NCI-H187 treated with DMSO at 0.1 percent for 48 hours (cell line): Measurements from ENCODE around the gene CLIP2.
"Not testable (repeated sequence)": the region's sequence is repeated elsewhere in the genome, so short reads cannot be mapped to it uniquely, and the experiment has no call there.

Experiments used
- DNase-seq: peaks from one replicate; lab custom pipeline; 2025; lab: John Stamatoyannopoulos, UW

Gene CLIP2

GRCh38 chr7:74371381-74372341 is 82.5 kb downstream of the CLIP2 start:
- no peak for DNase-seq

DNA sequence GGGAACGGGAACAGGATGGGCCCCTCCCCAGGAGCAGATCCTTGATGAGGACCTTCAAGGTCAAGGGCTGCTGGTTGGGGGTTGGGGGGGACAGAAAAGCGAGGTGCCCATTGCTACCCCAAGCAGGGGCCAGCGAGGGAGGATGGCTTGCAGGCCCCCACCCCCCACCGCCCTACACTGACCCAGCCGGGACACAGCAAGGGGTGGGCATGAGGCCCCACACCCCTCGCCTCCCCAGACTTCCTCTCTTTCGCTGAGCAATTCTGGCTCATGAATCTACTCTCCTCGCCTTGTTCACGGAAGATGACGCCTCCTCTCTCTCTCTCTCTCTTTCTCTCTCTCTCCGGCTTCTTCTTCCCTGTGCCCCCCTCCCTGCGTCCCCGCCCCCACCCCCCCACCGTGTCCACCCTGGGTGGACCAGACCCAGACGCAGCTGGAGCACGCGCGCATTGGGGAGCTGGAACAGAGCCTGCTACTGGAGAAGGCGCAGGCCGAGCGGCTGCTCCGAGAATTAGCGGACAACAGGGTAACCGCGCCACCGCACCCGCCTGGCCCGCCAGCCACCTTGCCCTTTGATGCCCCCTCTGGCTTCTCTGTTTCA is 83.4 kb downstream of the CLIP2 start:
- no peak for DNase-seq

DNA sequence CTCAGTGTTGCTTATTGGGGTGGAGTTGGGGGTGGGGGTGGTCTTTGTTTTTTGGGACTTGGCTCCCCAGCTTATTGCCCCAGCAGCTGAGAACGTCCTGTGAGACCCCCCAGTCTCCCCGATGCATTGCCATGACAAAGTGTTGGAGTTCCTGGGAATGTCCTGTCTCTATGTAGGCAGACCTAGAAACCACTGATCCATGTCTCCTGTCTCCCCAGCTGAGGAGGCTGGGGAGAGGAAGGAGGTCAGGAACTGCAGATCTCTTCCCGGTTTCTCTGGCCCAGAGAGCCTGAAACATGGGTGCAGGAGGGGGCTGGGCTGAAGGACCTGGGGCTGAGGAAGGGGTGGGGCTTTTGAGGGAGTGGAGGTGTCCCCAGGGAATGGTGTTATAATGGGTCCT is 84.3 kb downstream of the CLIP2 start:
- DNase-seq: no peak

DNA sequence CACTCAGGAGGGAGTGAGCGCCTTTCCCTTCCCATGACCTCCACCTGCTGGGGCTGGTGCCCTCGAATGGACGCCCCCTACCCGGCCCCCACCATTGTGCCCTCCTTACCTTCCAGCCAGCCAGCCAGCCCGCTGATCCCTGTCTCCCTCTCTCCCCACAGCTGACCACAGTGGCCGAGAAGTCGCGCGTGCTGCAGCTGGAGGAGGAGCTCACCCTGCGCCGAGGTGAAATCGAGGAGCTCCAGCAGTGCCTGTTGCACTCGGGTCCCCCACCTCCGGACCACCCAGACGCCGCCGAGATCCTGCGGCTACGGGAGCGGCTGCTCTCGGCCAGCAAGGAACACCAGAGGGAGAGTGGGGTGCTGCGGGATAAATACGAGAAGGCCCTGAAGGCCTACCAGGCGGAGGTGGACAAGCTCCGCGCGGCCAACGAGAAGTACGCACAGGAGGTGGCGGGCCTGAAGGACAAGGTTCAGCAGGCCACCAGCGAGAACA is 86.6 kb downstream of the CLIP2 start:
- DNase-seq: no peak

GRCh38 chr7:74376256-74377036 is 87.2 kb downstream of the CLIP2 start:
- no peak for DNase-seq

- no peak for DNase-seq
Measured at GRCh38 chr7:74379938-74380337, 90.7 kb downstream of the CLIP2 start.

DNA sequence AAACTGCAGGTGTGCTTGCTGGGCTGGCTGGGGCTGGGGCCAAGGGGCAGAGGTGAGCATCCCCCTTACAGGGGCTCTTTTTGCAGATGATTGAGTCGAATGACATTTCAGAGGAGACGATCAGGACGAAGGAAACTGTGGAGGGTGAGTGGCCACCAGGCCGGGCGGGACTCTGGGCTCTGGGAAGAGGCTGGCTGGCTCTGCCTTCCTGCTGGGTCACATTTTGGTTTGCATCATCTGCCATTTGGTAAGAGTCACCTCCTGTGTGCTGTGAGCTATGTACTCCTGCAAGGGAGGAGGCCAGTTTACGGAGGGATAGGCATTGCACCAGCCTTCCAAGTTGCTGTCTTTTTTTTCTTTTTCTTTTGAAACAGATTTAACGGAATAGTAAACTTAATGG is 91.5 kb downstream of the CLIP2 start:
- DNase-seq: no peak

DNA sequence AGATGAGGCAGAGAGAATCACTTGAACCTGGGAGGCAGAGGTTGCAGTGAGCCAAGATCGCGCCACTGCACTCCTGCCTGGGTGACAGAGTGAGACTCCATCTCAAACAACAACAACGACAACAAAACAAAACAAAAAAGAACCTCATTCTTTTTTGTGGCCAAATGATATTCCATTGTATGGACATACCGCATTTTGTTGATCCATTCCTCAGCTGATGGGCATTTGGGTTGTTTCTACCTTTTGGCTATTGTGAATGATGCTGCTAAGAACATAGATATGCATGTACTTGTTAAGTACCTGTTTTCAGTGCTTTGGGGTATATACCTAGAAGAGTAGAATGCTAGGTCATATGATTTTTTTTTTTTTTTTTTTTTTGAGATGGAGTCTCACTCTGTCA is 94.9 kb downstream of the CLIP2 start:
- not testable (repeated sequence) for DNase-seq

- not testable (repeated sequence) for DNase-seq
Measured at GRCh38 chr7:74384854-74385253, 95.6 kb downstream of the CLIP2 start.

- no peak for DNase-seq
Measured at GRCh38 chr7:74387606-74388005, 98.4 kb downstream of the CLIP2 start.

GRCh38 chr7:74388880-74389415 is 99.7 kb downstream of the CLIP2 start:
- no peak for DNase-seq

DNA sequence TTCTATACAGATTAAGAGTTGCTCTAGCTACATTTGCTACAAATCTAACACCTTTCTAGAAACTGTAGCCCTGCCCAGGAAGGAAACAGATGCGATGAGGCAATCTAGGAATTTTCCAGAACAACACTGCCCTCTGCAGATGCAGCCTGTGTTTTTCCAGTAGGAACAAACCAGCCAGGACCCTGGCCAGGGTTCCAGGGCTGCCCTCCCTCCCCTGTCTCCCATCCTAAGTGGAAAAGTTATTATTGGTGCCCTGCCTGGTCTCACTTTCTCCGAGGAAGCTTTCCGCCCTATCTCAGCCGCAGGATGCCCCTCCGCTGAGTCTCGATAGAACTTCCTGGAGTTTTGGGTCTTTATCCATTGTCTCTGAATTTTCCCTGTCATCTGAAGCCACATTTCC is 104.5 kb downstream of the CLIP2 start:
- not testable (repeated sequence) for DNase-seq

DNA sequence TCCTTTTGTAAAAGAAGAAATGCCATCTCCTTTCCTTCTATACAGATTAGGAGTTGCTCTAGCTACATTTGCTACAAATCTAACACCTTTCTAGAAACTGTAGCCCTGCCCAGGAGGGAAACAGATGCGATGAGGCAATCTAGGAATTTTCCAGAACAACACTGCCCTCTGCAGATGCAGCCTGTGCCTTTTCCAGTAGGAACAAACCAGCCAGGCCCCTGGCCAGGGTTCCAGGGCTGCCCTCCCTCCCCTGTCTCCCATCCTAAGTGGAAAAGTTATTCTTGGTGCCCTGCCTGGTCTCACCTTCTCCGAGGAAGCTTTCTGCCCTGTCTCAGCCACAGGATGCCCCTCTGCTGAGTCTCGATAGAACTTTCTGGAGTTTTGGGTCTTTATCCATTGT is 105.4 kb downstream of the CLIP2 start:
- DNase-seq: not testable (repeated sequence)

DNA sequence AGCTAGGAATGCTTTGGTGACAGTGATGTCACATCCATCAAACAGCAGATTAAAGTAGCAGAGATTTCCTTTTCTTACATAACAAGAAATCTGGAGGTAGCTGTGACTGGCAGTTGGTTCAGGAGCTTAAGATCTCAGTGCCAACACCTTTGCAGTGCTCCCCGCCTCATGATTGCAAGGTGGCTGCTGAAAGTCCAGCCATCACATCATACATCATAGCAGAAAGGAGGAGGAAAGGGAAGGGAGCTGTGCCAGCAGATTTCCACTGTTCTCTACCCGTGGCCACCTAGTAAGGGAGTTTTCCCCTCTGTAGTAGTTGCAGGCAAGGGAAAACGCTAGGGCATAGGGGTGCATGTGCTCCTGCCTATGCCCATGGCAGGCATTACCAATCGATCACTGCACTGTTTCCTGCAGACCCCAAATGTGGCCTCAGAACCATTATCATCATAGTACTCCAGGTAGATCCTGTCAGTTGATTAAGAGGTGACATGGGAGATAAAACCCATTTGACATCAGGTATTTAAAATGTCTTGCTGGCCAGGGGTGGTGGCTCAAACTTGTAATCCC is 106.6 kb downstream of the CLIP2 start:
- DNase-seq: no peak

- no peak for DNase-seq
Measured at GRCh38 chr7:74396993-74397392, 107.8 kb downstream of the CLIP2 start.

DNA sequence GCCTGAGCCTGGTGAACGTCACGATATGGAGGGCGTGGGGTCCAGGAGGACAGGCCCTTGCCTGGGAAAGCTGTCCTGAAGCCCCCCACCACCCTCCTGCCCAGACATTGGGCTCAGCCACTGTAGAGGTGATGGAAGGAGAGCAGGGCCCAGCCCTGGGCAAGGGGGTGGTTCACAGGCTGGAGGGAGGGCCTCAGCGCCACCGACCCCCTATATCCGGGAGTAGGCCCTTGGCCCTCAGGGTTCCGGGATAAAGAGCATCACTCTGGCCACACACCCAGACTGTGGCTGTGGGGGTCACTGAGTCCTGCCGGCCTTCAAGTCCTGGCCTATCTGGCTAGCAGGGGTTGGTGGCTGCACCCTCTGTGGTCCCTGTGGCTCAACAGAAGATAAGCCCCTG is 109.2 kb downstream of the CLIP2 start:
- DNase-seq: no peak

- no peak for DNase-seq
Measured at GRCh38 chr7:74399006-74399405, 109.8 kb downstream of the CLIP2 start.

- DNase-seq: no peak
Measured at GRCh38 chr7:74400420-74401136, 111.4 kb downstream of the CLIP2 start.

DNA sequence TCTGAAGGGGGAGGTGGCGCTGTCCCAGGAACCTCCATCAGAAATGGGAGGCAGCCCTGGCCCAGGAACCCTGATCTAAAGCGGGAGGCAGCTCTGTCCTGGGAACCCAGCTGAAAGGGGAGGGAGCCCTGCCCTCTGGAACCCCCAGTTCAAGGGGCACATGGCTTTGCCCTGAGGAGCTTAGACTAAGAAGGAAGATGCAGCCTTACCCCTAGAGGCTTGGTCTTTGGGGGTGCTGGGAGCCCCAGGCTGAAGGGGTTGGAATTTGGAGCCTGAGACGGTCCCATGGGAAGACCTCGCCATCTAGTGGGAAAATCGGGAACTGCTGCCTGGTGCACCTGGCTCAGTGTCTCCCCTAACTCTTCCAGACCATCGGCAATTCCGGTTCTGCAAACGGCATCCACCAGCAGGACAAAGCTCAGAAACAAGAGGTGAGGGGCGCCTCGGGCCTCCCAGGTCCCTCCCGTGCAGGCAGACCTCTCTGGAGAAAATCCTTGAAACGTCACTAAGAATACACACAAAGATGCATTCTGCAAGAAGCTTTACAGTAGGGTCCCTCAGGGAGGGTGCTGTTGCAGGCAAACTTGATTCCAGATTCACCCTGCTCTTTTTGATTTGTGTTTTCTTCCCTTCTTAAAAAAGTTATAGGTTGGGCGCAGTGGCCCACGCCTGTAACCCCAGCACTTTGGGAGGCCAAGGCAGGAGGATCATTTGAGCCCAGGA is 112.1 kb downstream of the CLIP2 start:
- DNase-seq: no peak

DNA sequence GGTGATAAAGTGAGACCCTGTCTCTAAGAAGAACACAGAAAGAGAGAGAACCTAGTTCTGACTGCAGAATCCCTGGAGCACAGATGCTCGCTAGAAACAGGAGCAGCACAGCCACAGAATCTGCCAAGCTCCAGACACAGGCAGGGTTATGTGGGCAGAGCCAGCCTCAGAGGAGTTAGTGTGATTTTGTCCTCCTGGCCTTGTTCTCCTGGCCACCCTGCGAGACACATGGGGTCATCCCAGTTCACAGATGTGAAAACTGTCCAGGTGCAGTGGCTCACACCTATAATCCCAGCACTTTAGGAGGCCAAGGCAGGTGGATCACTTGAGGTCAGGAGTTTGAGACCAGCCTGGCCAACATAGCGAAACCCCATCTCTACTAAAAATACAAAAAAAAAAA is 113.5 kb downstream of the CLIP2 start:
- not testable (repeated sequence) for DNase-seq
